RPMI8226 (cell line): Measurements from ENCODE around the gene C1orf50.
"Not testable (repeated sequence)": the region's sequence is repeated elsewhere in the genome, so short reads cannot be mapped to it uniquely, and the experiment has no call there.

Experiments
- DNase-seq: peaks from one replicate; pipeline ENCODE4 v3.0.0-alpha.2; 2015

The C1orf50 gene

DNA sequence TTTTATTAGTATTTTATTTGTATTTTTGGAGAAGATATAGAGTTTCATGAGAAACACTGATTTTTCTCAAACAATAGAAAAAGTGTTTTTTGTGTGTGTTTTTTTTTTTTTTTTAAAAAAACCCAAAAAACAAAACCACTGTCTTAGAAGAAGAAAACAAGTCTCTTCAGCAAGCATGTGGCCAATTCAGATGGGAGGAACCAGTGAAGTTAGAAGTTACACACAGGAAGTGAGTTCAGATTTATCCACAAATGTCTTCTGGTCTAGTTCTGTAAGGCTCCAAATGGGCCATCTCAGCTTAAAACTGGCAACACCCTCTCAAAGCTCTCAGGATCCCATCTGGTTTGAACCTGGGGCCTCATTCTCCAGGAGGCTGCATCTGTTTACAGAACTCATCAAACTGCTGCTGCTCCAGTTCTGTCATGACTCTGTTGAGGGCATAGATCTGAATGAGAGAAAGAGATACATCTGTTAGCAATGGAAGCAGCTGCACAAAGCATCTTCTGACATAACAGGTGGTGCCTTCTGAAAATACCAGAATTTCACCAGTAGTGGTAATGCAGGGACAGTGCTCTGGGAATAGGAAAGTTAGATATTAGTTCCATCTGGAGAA, 40.1 kb downstream of the C1orf50 start:
- no peak for DNase-seq

DNA sequence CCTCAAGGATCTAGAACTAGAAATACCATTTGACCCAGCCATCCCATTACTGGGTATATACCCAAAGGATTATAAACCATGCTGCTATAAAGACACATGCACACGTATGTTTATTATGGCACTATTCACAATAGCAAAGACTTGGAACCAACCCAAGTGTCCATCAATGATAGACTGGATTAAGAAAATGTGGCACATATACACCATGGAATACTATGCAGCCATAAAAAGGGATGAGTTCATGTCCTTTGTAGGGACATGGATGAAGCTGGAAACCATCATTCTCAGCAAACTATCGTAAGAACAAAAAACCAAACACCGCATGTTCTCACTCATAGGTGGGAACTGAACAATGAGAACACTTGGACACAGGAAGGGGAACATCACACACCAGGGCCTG, 47.8 kb downstream of the C1orf50 start:
- not testable (repeated sequence) for DNase-seq

DNA sequence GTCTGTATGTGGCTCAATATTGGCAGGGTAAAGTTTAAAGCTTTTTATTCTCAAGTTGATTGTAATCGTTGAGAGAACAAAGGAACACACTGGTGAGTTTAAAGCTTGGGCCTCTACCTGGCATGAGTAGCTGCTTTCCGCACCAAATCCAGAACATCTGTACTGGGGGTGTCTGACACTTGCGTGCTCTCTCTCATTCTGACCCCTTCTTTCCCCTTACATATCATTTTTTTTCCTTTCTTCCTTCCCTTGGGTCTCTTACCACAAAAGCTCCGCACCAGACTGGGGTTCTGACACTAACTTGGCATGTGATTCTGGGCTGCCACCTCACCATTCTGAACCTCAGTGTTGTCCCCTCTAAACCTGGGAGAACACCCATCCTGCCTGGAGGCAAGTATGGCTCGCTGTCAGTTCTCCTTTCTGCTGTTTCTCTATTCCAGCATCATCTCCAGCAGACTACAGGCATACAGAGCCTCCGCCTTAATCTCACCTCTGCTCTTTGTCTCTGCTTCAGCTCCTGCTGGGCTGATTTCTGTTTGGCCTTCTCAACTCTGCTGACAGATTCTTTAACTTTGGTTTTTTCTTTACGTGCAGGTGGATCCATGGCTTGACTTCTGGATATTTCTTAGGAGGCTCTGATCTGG, 49.0 kb downstream of the C1orf50 start:
- no peak for DNase-seq

DNA sequence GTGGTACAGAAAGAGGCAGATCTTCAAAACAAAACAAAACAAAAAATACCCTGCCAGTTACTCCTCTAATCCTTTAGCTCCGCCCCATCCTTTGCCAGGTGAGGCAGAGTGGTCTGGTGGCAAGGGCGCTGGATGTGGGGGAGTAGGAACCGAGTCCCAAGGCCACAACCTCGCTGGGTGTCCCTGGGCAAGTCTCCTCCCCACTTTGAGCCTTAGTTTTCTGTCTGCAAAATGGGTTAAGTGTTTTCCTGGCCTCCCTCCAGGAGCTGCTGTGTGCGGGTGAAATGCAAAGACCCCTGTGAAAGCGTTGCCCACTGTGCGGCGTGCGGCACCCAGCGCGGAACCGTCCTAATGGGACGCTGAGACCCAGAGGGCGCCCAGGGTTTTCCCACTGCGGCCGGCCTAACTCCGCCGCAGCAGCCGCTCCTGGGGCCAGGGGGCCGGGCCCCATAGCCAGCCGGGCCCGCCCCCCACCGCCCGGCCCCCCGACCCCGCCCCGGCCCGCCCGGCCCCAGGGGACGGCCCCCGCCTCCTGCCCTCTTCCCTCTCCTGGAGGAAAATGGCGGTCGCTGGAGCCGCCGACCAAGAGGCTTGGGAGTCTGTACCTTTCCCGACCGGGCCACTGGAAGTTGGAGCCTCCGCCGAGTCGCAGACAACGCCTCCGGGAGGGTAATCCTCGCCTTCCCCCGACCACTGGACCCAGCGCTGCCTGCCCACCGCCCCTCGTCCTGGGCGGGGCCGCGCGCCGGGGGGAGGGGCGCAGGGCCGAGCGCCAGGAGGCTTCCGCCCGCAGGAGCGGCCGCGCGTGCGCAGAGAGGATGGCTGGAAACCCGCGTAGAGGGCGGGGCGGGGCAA, 49.8 kb downstream of the C1orf50 start, which contains the start of the genes ERMAP and SVBP:
Gene ERMAP (plus strand): TSS at position 538 of the 855 bp plus-strand sequence. CDS start 13,327 bp downstream, outside the sequence.
Gene SVBP (minus strand): TSS at position 813 of the 855 bp plus-strand sequence. CDS start 853 bp downstream, outside the sequence.
- peak; percentile 95 for DNase-seq

DNA sequence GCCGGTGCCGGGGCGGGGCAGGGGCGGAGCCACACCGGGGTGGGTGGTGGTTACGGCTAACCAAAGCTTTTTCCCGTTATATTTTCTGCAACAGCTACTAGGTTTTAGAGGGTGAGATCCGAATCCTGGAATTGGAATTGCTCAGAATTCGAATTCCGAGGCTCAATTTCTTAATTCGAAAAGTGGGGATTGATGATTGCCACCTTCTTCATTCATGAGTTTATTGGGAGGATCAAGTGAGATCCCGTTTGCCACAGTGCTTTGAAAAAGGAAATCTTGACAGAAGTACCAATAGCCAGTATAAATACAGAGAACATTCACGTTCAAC, 50.4 kb downstream of the C1orf50 start:
- DNase-seq: no peak

DNA sequence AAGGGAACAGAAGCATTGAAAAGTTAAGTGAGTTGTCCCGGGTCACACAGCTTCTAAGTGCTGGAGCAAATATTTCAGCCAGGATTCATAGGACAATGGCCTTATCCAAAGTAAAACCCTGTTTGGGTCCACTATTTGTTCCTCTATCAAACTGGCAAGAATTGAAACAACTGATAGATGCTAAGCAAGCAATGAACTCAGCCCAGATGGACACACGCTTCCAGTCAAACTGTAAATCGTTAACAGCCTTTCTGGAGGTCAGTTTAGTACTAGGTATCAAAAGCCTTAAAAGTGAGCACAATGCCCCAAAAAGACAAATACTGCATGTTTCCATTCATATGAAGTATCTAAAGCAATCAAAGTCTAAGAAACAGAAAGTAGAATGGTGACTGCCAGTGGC, 50.9 kb downstream of the C1orf50 start:
- no peak for DNase-seq

DNA sequence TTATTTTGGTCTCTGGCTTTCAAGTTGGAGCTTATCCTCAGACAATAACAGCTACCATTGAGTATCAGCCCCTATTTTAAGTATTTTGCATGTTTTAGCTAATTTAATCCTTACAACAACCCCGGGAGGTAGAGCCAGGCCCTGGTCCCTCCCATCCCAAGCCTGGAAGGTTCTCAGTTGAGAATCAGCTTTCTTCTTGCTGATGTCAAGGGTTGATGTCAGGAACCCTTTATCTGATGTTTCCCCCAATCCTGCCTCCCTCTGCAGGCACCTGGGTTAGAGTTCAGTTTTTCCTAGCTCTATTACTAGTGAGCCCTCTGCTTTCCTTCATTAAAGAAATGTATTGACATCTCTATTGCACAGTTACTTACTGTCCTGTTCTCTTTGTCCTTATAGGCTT, 53.8 kb downstream of the C1orf50 start:
- DNase-seq: no peak

DNA sequence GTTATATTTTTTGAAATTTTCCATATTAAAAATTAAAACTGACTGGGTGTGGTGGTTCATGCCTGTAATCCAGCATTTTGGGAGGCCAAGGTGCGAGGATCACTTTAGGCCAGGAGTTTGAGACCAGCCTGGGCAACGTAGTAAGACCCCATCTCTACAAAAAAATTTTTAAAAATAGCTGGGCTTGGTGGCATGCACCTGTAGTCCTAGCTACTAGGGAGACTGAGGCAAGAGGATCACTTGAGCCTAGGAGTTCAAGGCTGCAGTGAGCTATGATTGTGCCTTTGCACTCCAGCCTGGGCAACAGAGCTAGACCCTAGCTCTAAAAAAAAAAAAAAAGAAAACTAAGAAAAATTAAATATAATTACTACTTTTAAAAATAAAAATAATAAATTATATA, 54.6 kb downstream of the C1orf50 start:
- no peak for DNase-seq

DNA sequence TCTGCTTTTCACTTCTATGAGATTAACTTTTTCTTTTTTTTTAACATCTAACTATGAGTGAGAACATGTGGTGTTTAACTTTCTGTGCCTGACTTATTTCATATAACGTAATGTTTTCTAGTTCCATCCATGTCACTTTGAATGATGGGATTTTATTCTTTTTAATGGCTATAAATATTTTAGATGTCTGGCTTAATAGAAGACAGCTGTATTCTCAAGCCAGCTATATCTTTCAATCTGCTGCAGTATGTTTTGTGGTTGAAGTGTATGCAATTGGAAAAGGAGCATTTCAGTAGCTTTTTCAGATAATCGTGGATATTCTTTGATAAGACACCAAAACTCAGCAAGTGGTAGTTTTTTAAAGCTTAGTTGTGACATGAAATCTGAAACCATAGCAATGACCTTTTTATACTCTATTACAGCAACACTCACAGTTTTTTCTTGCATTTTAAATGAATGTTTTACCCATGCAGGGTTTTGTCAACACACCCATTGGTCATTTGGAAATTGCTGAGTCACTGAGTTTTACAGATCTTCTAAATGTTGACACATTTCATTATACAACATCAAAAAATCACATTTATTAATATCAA, 55.8 kb downstream of the C1orf50 start:
- DNase-seq: no peak

DNA sequence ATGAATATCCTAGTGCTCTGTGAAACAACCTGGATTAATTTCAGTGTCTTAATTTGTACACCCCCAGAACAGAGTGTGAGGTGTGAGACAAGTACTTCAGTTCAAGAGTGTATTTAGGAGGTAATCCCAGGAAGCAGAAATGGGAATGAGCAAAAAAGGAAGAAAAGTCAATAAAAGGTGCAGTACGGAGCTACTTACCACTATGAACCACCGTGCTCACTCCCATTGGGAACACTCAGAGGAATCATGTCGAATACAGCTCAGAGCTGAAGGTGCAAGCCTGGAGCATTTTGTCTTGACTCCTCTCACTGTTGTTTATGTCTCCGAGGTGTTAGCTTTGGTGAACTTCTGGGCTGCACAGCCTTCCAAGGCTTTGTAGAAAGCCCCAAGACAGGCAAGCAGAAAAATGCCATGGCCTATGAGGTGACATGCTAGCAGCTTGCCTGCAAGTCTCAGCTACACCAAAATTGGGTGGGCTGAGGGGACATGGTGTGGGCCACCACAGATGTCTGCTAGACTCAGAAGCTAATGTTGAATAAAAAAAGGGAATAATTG, 57.5 kb downstream of the C1orf50 start:
- DNase-seq: no peak

DNA sequence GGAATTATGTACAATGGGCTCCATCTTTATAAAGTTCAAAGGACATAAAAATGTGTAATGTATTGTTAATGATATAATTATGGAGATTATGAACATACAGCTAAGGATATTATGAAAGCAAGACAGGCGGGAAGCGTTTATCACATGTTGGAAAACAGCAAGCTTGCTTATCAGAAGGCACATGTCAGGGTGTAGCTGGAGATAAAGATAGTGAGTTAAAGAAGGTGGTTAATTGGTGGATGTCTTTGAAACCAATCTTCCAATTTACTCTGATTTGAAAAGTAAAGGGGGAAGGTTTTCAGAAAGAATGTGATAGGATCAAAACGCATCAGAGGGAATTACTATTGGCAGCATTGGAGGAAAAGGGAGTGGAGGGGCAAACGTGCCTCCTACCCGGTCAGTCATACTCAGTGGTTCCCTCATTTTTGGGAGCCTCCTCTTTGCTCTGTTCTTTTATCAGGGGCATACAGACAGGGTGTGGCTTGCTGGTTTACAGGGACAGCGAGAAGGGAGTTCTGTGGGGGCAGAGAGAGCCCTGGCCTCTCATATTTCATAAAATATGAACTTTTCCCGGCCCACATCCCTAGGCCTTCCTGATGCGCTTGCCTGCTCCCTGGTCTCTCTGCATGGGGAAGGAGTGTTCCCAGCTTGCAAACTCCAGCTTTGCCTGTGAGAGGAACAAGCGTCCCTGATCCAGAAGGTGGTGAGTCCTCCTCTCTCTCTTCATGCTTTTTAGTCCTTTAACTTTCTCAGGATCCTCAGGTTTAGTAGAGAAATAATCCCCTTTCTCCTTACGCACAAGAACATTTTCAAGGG, 58.2 kb downstream of the C1orf50 start:
- no peak for DNase-seq
